ENCODE results near the gene C11orf16. TPM values are rescaled to one million over a fixed set of nuclear protein-coding genes. Genes with fewer than 3 reads are reported as not detected.
"Not testable (repeated sequence)": the region's sequence is repeated elsewhere in the genome, so short reads cannot be mapped to it uniquely, and the experiment has no call there.

Gene C11orf16
- total RNA-seq, 2 donors from 2014 or later, result not detected

GRCh38 chr11:8913961-8914660 is 18.6 kb downstream of the C11orf16 start:
- H3K36me3 Mint-ChIP-seq, result peaks cover 0 to 6% of the 10 kb centered on the region in 2 donors
- ATAC-seq, result peak; percentile 23 to 27
- H3K9me3 Mint-ChIP-seq, result no peaks in the 10 kb centered on the region
- DNase-seq (ENCODE audit: low spot score in 2 of 2), result peak in 1 of 2 donors; percentile 38
- H3K27ac Mint-ChIP-seq, result peak overlapping the region; percentile 72 to 84

GRCh38 chr11:8911029-8911823 is 21.5 kb downstream of the C11orf16 start, which contains the start of gene AKIP1:
AKIP1 (plus strand) TSS chr11:8911189; CDS start chr11:8911450, 261 bp downstream.
- H3K9me3 Mint-ChIP-seq, result no peaks in the 10 kb centered on the region
- peaks cover 0 to 6% of the 10 kb centered on the region in 2 donors for H3K36me3 Mint-ChIP-seq
- H3K27ac Mint-ChIP-seq, result peak within 1 kb of the TSS; percentile 93 to 97
- peak; percentile 85 to 90 for ATAC-seq
- peak; percentile 82 to 91 for DNase-seq (ENCODE audit: low spot score in 2 of 2)

- peaks cover 0 to 6% of the 10 kb centered on the region in 2 donors for H3K36me3 Mint-ChIP-seq
- ATAC-seq (peak; percentile 23 to 34), DNase-seq (ENCODE audit: low spot score in 2 of 2) (no peak)
These were observed 22.1 kb downstream of the C11orf16 start for GRCh38 chr11:8910649-8911026.

GRCh38 chr11:8908099-8908498 is 24.6 kb downstream of the C11orf16 start:
- Mint-ChIP-seq H3K27ac (no peak overlapping the region), H3K36me3 (peaks cover 0 to 6% of the 10 kb centered on the region in 2 donors), H3K9me3 (no peaks in the 10 kb centered on the region)
- DNase-seq (ENCODE audit: low spot score in 2 of 2), result no peak
- no peak for ATAC-seq

More at GRCh38 chr11:8910649-8911026, 22.1 kb downstream of the C11orf16 start:
- H3K9me3 Mint-ChIP-seq, result no peaks in the 10 kb centered on the region
- peak overlapping the region in 1 of 2 donors; percentile 93 for H3K27ac Mint-ChIP-seq

GRCh38 chr11:8907116-8907515 is 25.6 kb downstream of the C11orf16 start:
- peaks cover 0 to 9% of the 10 kb centered on the region in 2 donors for H3K36me3 Mint-ChIP-seq
- no peak for DNase-seq (ENCODE audit: low spot score in 2 of 2)
- peaks cover 0 to 5% of the 10 kb centered on the region in 2 donors for H3K9me3 Mint-ChIP-seq
- ATAC-seq, result no peak
- no peak overlapping the region for H3K27ac Mint-ChIP-seq

GRCh38 chr11:8905528-8906165 is 27.1 kb downstream of the C11orf16 start:
- H3K36me3 Mint-ChIP-seq, result peaks cover 6 to 9% of the 10 kb centered on the region in 2 donors
- no peak overlapping the region for H3K27ac Mint-ChIP-seq
- DNase-seq (ENCODE audit: low spot score in 2 of 2), result no peak
- H3K9me3 Mint-ChIP-seq, result peaks cover 5% of the 10 kb centered on the region in 2 donors
- ATAC-seq, result no peak

- H3K36me3 Mint-ChIP-seq, result peaks cover 17 to 18% of the 10 kb centered on the region in 2 donors
- no peak for ATAC-seq
- peaks cover 10 to 18% of the 10 kb centered on the region in 2 donors for H3K9me3 Mint-ChIP-seq
- DNase-seq (ENCODE audit: low spot score in 2 of 2), result no peak
- no peak overlapping the region for H3K27ac Mint-ChIP-seq
These were observed 33.5 kb downstream of the C11orf16 start for GRCh38 chr11:8899119-8899753.

GRCh38 chr11:8891185-8891584 is 41.6 kb downstream of the C11orf16 start:
- H3K9me3 Mint-ChIP-seq; ATAC-seq; H3K27ac Mint-ChIP-seq; DNase-seq (ENCODE audit: low spot score in 2 of 2): not testable (repeated sequence)
- H3K36me3 Mint-ChIP-seq, result peaks cover 12 to 22% of the 10 kb centered on the region in 2 donors

- ATAC-seq (no peak), DNase-seq (ENCODE audit: low spot score in 2 of 2) (no peak)
- Mint-ChIP-seq H3K27ac (no peak overlapping the region), H3K9me3 (peaks cover 6% of the 10 kb centered on the region in 2 donors), H3K36me3 (peaks cover 12 to 22% of the 10 kb centered on the region in 2 donors)
These were observed 46.4 kb downstream of the C11orf16 start for GRCh38 chr11:8886322-8886721.

GRCh38 chr11:8881585-8881984 is 51.2 kb downstream of the C11orf16 start:
- not testable (repeated sequence) for H3K27ac Mint-ChIP-seq; H3K36me3 Mint-ChIP-seq; ATAC-seq; H3K9me3 Mint-ChIP-seq; DNase-seq (ENCODE audit: low spot score in 2 of 2)

GRCh38 chr11:8878771-8879170 is 54.0 kb downstream of the C11orf16 start:
- no peaks in the 10 kb centered on the region for H3K36me3 Mint-ChIP-seq
- DNase-seq (ENCODE audit: low spot score in 2 of 2) (no peak), ATAC-seq (no peak)
- H3K27ac Mint-ChIP-seq, result no peak overlapping the region
- no peaks in the 10 kb centered on the region for H3K9me3 Mint-ChIP-seq

GRCh38 chr11:8873741-8874405 is 58.9 kb downstream of the C11orf16 start:
- ATAC-seq (peak in 1 of 2 donors; percentile 56), DNase-seq (ENCODE audit: low spot score in 2 of 2) (no peak)
- no peak overlapping the region for H3K27ac Mint-ChIP-seq
- no peaks in the 10 kb centered on the region for H3K9me3 Mint-ChIP-seq
- H3K36me3 Mint-ChIP-seq, result no peaks in the 10 kb centered on the region

GRCh38 chr11:8871962-8872361 is 60.8 kb downstream of the C11orf16 start:
- DNase-seq (ENCODE audit: low spot score in 2 of 2) (no peak), ATAC-seq (no peak)
- Mint-ChIP-seq H3K9me3 (no peaks in the 10 kb centered on the region), H3K36me3 (no peaks in the 10 kb centered on the region), H3K27ac (no peak overlapping the region)

GRCh38 chr11:8871171-8871775 is 61.5 kb downstream of the C11orf16 start:
- DNase-seq (ENCODE audit: low spot score in 2 of 2) (no peak), ATAC-seq (peak in 1 of 2 donors; percentile 6)
- no peak overlapping the region for H3K27ac Mint-ChIP-seq
- no peaks in the 10 kb centered on the region for H3K9me3 Mint-ChIP-seq
- no peaks in the 10 kb centered on the region for H3K36me3 Mint-ChIP-seq

GRCh38 chr11:8870411-8871170 is 62.2 kb downstream of the C11orf16 start:
- no peak overlapping the region for H3K27ac Mint-ChIP-seq
- ATAC-seq (peak in 1 of 2 donors; percentile 73), DNase-seq (ENCODE audit: low spot score in 2 of 2) (peak in 1 of 2 donors; percentile 24)
- no peaks in the 10 kb centered on the region for H3K36me3 Mint-ChIP-seq
- H3K9me3 Mint-ChIP-seq, result no peaks in the 10 kb centered on the region
